Heart left ventricle (tissue), 16 donors: ENCODE results near the gene FAM118B. TPM values are rescaled to one million over a fixed set of nuclear protein-coding genes. Genes with fewer than 3 reads are reported as not detected.

ENCODE experiments used
- ATAC-seq, 4 donors: fragments of 200-7000 bp; cut with Tn5 transposase; one replicate each; pipeline ENCODE4 v1.9.1; 2020 to 2022; ENCODE audit warnings: moderate library complexity in 4 of 4, mild to moderate bottlenecking in 3 of 4, moderate number of reproducible peaks in 1 of 4
- DNase-seq, 5 donors: peaks; one replicate each; pipeline ENCODE4 v3.0.0-alpha.2; 2020
- H3K27ac ChIP-seq, 12 donors: fragments of 200-600 bp; sonication (generic) in 4 of 12; one replicate each; pipeline versions ENCODE4 v1.5.0 to v1.8.0; 2016 to 2022; ENCODE audit warnings: mild to moderate bottlenecking in 2 of 12
- H3K27me3 ChIP-seq, 9 donors: fragments of 200-600 bp; sonication (generic) in 2 of 9; one replicate each; pipeline versions ENCODE4 v1.5.1 to v1.8.0; 2016 to 2022; ENCODE audit warnings: mild to moderate bottlenecking in 3 of 9
- H3K36me3 ChIP-seq, 9 donors: fragments of 200-600 bp; sonication (generic) in 2 of 9; one replicate each; pipeline versions ENCODE4 v1.5.0 to v1.8.0; 2018 to 2022; ENCODE audit warnings: mild to moderate bottlenecking in 2 of 9
- H3K4me1 ChIP-seq, 12 donors: fragments of 200-600 bp; sonication (generic) in 4 of 12; one replicate each; pipeline versions ENCODE4 v1.5.0 to v1.8.0; 2016 to 2022; ENCODE audit warnings: mild to moderate bottlenecking in 3 of 12
- H3K4me3 ChIP-seq, 12 donors: fragments of 200-600 bp; sonication (generic) in 4 of 12; one replicate each; pipeline versions ENCODE4 v1.5.0 to v1.8.0; 2017 to 2022; ENCODE audit warnings: mild to moderate bottlenecking in 9 of 12, moderate library complexity in 4 of 12
- H3K9me3 ChIP-seq, 12 donors: fragments of 200-600 bp; sonication (generic) in 4 of 12; one replicate each; pipeline versions ENCODE4 v1.5.0 to v1.8.0; 2016 to 2022; ENCODE audit warnings: mild to moderate bottlenecking in 1 of 12
- CTCF ChIP-seq, 12 donors: fragments of 200-600 bp; sonication (generic) in 4 of 12; IDR thresholded peaks; one replicate each; pipeline versions ENCODE4 v1.5.0 to v1.8.0; 2018 to 2022; ENCODE audit warnings: antibody characterized with exemption in 12 of 12, mild to moderate bottlenecking in 5 of 12
- POLR2A ChIP-seq, 2 donors: fragments of 450-650 bp; IDR thresholded peaks; one replicate each; pipeline ENCODE4 v1.6.1; 2017; ENCODE audit warnings: antibody characterized with exemption in 2 of 2, mild to moderate bottlenecking in 2 of 2, moderate library complexity in 2 of 2
- WGBS, 4 donors: extraction: QIAGEN DNeasy Blood & Tissue Kit in 2 of 4; methylation state at CpG; one replicate each; pipeline versions ENCODE4 v1.1.5 to v1.1.7; 2013 to 2018; 5-methylcytosine and 5-hydroxymethylcytosine counted together
- intact Hi-C, 10 donors: fragments of 100-400 bp; cut with DNase I; formaldehyde crosslinking; loops; one replicate each; pipeline versions ENCODE4 v1.11.1 to v1.14.2; 2022
- polyA plus RNA-seq, 2 donors: library from polyadenylated mRNA; stranded (reverse); fragments of 200-250 nt; gene quantifications; one replicate each; pipeline ENCODE4 v1.2.3, GENCODE V29; 2013
- total RNA-seq, 9 donors: library from RNA; depleted of rRNA in 2 of 9; stranded (reverse); fragments of >200 nt in 2 of 9; fragmentation: NEBNext Ultra II Directional in 3 of 9; extraction: Animal tissue kit (Norgen Biotek cat#: 25700) in 3 of 9; gene quantifications; one replicate each; pipeline versions ENCODE4 v1.1.0 to v1.2.4, GENCODE V29; 2016 to 2023
- donor health status: ischemic (EF 13 %, LVEDD 7.1; RV severe dilation, severe dysfunction).
- donor health status: healthy with polysubstance abuse.
- donor health status: DM: no; HTN: yes; CAD: no.
- donor health status: DM: no; HTN: no; CAD: no.
- donor health status: ischemic (EF 25% LVEDD 6.9; RV normal size, moderate dysfunction).
- donor health status: ischemic (EF 25% LVEDD 5.7; RV mildly dilated, moderate dysfunction).
- donor health status: healthy.
- donor health status: DM: yes; HTN: yes; CAD: no.
- donor health status: ischemic (EF 35%, LVEDD 5.7; RV mildly dilated, moderate dysfunction).
- donor health status: nonischemic (EF 11% LVEDD 7.7; RV severe dilation, severe dysfunction).
- donor health status: DM: yes; HTN: yes; CAD: no.
- donor health status: PGD.
- donor health status: ischemic (EF 29% LVEDD 5.4; RV normal size, mild dysfunction).
- donor health status: nonischemic (EF 23%, LVEDD 6.1; RV moderate dilation, normal function).

Gene FAM118B
- total and polyA plus RNA-seq, 11 donors, result 8.5 to 41.0 (median 21.8) TPM

- Histone ChIP-seq H3K27me3 (no peaks in the 10 kb centered on the region), H3K4me3 (peak overlapping the region; percentile 52 to 97 (median 80)), H3K36me3 (peaks cover 0 to 44% (median 34%) of the 10 kb centered on the region in 9 donors), H3K4me1 (peaks cover 0 to 41% (median 24%) of the 10 kb centered on the region in 12 donors), H3K9me3 (no peaks in the 10 kb centered on the region), H3K27ac (peak overlapping the region in 11 of 12 donors; percentile 58 to 86 (median 71))
- WGBS, 4 donors, result 4 to 6% (median 5%) methylated on average over 20 of the region's 20 CpGs
- no peak for TF ChIP-seq POLR2A (IDR thresholded peaks at IDR 0.05)
- no peak for TF ChIP-seq CTCF (IDR thresholded peaks at IDR 0.05)
- intact Hi-C loops, result loop anchor here in 9 of 10 donors (1.0 to 10.0 kb wide), 5 partner anchors 54 to 149 kb away; partner anchors contain the start of genes SRPRA (in 9 of the 9), FOXRED1 (in 8 of the 9) and CDON (in 1 of the 9)
- DNase-seq, result no peak
- ATAC-seq, result no peak
These were observed 729 bp upstream of the FAM118B start for GRCh38 chr11:126210871-126211235.

GRCh38 chr11:126212089-126212660 is 593 bp downstream of the FAM118B start:
- H3K9me3 ChIP-seq, result no peaks in the 10 kb centered on the region
- peak overlapping the region in 11 of 12 donors; percentile 63 to 86 (median 72) for H3K27ac ChIP-seq
- ATAC-seq, result no peak
- no peaks in the 10 kb centered on the region for H3K27me3 ChIP-seq
- no peak for TF ChIP-seq CTCF (IDR thresholded peaks at IDR 0.05)
- no peak for TF ChIP-seq POLR2A (IDR thresholded peaks at IDR 0.05)
- no peak for DNase-seq
- 1 to 2% (median 2%) methylated on average over 15 of the region's 15 CpGs for WGBS, 4 donors
- H3K4me1 ChIP-seq, result peaks cover 0 to 49% (median 24%) of the 10 kb centered on the region in 12 donors
- intact Hi-C loops, result loop anchor here in 8 of 10 donors (2.0 to 10.0 kb wide), 4 partner anchors 53 to 150 kb away; partner anchors contain the start of genes FOXRED1 (in 7 of the 8), SRPRA (in 7 of the 8) and CDON (in 1 of the 8)
- H3K36me3 ChIP-seq, result peaks cover 0 to 31% (median 23%) of the 10 kb centered on the region in 9 donors
- H3K4me3 ChIP-seq, result peak overlapping the region; percentile 52 to 97 (median 80)

- Histone ChIP-seq H3K4me3 (peak overlapping the region in 3 of 12 donors; percentile 1 to 25 (median 17)), H3K4me1 (peaks cover 0 to 55% (median 21%) of the 10 kb centered on the region in 12 donors)
- intact Hi-C loops, result loop anchor here in 7 of 10 donors (5.0 to 10.0 kb wide), 3 partner anchors 50 to 152 kb away; partner anchors contain the start of genes FOXRED1 (in 7 of the 7), SRPRA (in 7 of the 7) and CDON (in 1 of the 7)
These were observed 2.9 kb downstream of the FAM118B start for GRCh38 chr11:126214441-126214840.

More at GRCh38 chr11:126214441-126214840, 2.9 kb downstream of the FAM118B start:
- ATAC-seq, result no peak
- H3K27ac ChIP-seq, result peak overlapping the region in 3 of 12 donors; percentile 3 to 70 (median 19)
- H3K27me3 ChIP-seq, result no peaks in the 10 kb centered on the region
- no peaks in the 10 kb centered on the region for H3K9me3 ChIP-seq
- DNase-seq, result no peak
- no peak for TF ChIP-seq POLR2A (IDR thresholded peaks at IDR 0.05)
- no peak for TF ChIP-seq CTCF (IDR thresholded peaks at IDR 0.05)
- peaks cover 0 to 8% (median 6%) of the 10 kb centered on the region in 9 donors for H3K36me3 ChIP-seq
- WGBS, 4 donors, result 51 to 79% (median 77%) methylated on average over 2 of the region's 2 CpGs
